MM.1S (cell line): ENCODE data around the gene MALL.
"Not testable (repeated sequence)": the region's sequence is repeated elsewhere in the genome, so short reads cannot be mapped to it uniquely, and the experiment has no call there.

Experiments used
- DNase-seq: peaks from one replicate; pipeline ENCODE4 v3.0.0-alpha.2; 2015
- H2AFZ ChIP-seq: fragments of 300-600 bp; sonication (generic); 2 replicates; pipeline ENCODE4 v1.6.0; 2016; ENCODE audit warnings: antibody characterized with exemption, low read length
- H3F3A ChIP-seq: fragments of 300-600 bp; sonication (generic); 2 replicates; pipeline ENCODE4 v1.6.1; 2016; ENCODE audit warnings: mild to moderate bottlenecking, antibody characterized with exemption, low read length, moderate library complexity, mixed read lengths; ENCODE audit not compliant: insufficient read depth
- H3K27ac ChIP-seq: fragments of 300-600 bp; sonication (generic); 2 replicates; pipeline ENCODE4 v1.5.1; 2016; ENCODE audit warnings: mild to moderate bottlenecking, low read length
- H3K27me3 ChIP-seq: fragments of 300-600 bp; sonication (generic); replicated peaks from 2 replicates; pipeline ENCODE4 v1.6.0; 2016; ENCODE audit warnings: low read length; ENCODE audit not compliant: insufficient read depth
- H3K36me3 ChIP-seq: fragments of 300-600 bp; sonication (generic); replicated peaks from 2 replicates; pipeline ENCODE4 v1.6.1; 2016; ENCODE audit warnings: mild to moderate bottlenecking, low read length, mixed read lengths; ENCODE audit not compliant: insufficient read depth
- H3K4me1 ChIP-seq: fragments of 300-600 bp; sonication (generic); 2 replicates; pipeline ENCODE4 v1.6.1; 2016; ENCODE audit warnings: low read length, mixed read lengths
- H3K4me2 ChIP-seq: fragments of 300-600 bp; sonication (generic); 2 replicates; pipeline ENCODE4 v1.6.0; 2016; ENCODE audit warnings: low read depth, low read length
- H3K4me3 ChIP-seq: fragments of 300-600 bp; sonication (generic); 2 replicates; pipeline ENCODE4 v1.5.1; 2016; ENCODE audit warnings: low read length, mixed read lengths
- H3K79me2 ChIP-seq: fragments of 300-600 bp; sonication (generic); 2 replicates; pipeline ENCODE4 v1.6.1; 2016; ENCODE audit warnings: mixed run types, low read length, mixed read lengths
- H3K9ac ChIP-seq: fragments of 300-600 bp; sonication (generic); 2 replicates; pipeline ENCODE4 v1.6.1; 2016; ENCODE audit warnings: low read length, mixed read lengths
- H3K9me2 ChIP-seq: fragments of 300-600 bp; sonication (generic); replicated peaks from 2 replicates; pipeline ENCODE4 v1.6.1; 2016; ENCODE audit warnings: mild to moderate bottlenecking, low read length, mixed read lengths; ENCODE audit not compliant: insufficient read depth
- H3K9me3 ChIP-seq: fragments of 300-600 bp; sonication (generic); replicated peaks from 2 replicates; pipeline ENCODE4 v1.6.1; 2016; ENCODE audit warnings: mild to moderate bottlenecking, low read length, mixed read lengths; ENCODE audit not compliant: insufficient read depth
- H4K20me1 ChIP-seq: fragments of 300-600 bp; sonication (generic); 2 replicates; pipeline ENCODE4 v1.6.1; 2016; ENCODE audit warnings: mild to moderate bottlenecking, low read length, moderate library complexity, mixed read lengths; ENCODE audit not compliant: insufficient read depth
- CTCF ChIP-seq: fragments of 300-600 bp; sonication (generic); IDR thresholded peaks from 2 replicates; pipeline ENCODE4 v1.5.1; 2016; ENCODE audit warnings: antibody characterized with exemption, low read length, mixed read lengths
- EZH2 ChIP-seq: fragments of 300-600 bp; sonication (generic); optimal IDR thresholded peaks from 2 replicates; pipeline ENCODE3; 2017; ENCODE audit warnings: low read depth, mild to moderate bottlenecking, antibody characterized with exemption, low read length, mixed read lengths
- EZH2phosphoT487 ChIP-seq: fragments of 300-600 bp; sonication (generic); IDR thresholded peaks from 2 replicates; pipeline ENCODE4 v1.6.1; 2018; ENCODE audit warnings: antibody characterized with exemption, low read length

The MALL gene

GRCh38 chr2:110115291-110116032 is at the start of gene MALL:
MALL (minus strand) TSS chr2:110115822; CDS start chr2:110115792, 30 bp downstream.
- H3K4me1 ChIP-seq, result no peaks in the 10 kb centered on the region
- H3K36me3 ChIP-seq, result no peaks in the 10 kb centered on the region
- no peaks in the 10 kb centered on the region for H3K9me3 ChIP-seq
- TF ChIP-seq EZH2phosphoT487, result no peak
- no peaks in the 10 kb centered on the region for H3K27me3 ChIP-seq
- H4K20me1 ChIP-seq, result no peaks in the 10 kb centered on the region
- H3K4me3 ChIP-seq, result no peak within 1 kb of the TSS
- no peak for DNase-seq
- no peak within 1 kb of the TSS for H3K9ac ChIP-seq
- no peak within 1 kb of the TSS for H3K27ac ChIP-seq
- H2AFZ ChIP-seq, result no peak within 1 kb of the TSS
- H3K9me2 ChIP-seq, result no peaks in the 10 kb centered on the region
- no peaks in the 10 kb centered on the region for H3K79me2 ChIP-seq
- no peak within 1 kb of the TSS for H3K4me2 ChIP-seq
- H3F3A ChIP-seq, result no peaks in the 10 kb centered on the region

- Histone ChIP-seq H3K4me3 (no peak overlapping the region), H3F3A (no peaks in the 10 kb centered on the region), H3K4me2 (0 out of 2 replicates have a peak overlapping the region, but pooled peaks have one; percentile 14), H3K36me3 (no peaks in the 10 kb centered on the region), H3K9me3 (no peaks in the 10 kb centered on the region), H3K27me3 (no peaks in the 10 kb centered on the region), H2AFZ (no peak overlapping the region), H3K27ac (no peak overlapping the region), H3K79me2 (no peaks in the 10 kb centered on the region), H3K9ac (no peak overlapping the region), H3K4me1 (no peaks in the 10 kb centered on the region), H4K20me1 (no peaks in the 10 kb centered on the region), H3K9me2 (no peaks in the 10 kb centered on the region)
- peak; percentile 68 for DNase-seq
- TF ChIP-seq EZH2, result no peak
- peak; percentile 76 for TF ChIP-seq CTCF
These were observed 41.7 kb upstream of the MALL start for GRCh38 chr2:110157153-110157793.

- H3K27ac ChIP-seq, H3K4me1 ChIP-seq, H3K9me2 ChIP-seq: not testable (repeated sequence)
These were observed 39.2 kb upstream of the MALL start for GRCh38 chr2:110154828-110155227.

GRCh38 chr2:110154188-110154587 is 38.6 kb upstream of the MALL start:
- not testable (repeated sequence) for H3K9me3 ChIP-seq, H3K36me3 ChIP-seq, H3K4me2 ChIP-seq, H3F3A ChIP-seq, H3K27me3 ChIP-seq, H3K9me2 ChIP-seq, H3K4me1 ChIP-seq, DNase-seq, H3K27ac ChIP-seq, H3K9ac ChIP-seq, H3K4me3 ChIP-seq, H4K20me1 ChIP-seq, H2AFZ ChIP-seq, H3K79me2 ChIP-seq

More at GRCh38 chr2:110154828-110155227, 39.2 kb upstream of the MALL start:
- not testable (repeated sequence) for H2AFZ ChIP-seq, H3F3A ChIP-seq, H3K4me3 ChIP-seq, H3K27me3 ChIP-seq, H4K20me1 ChIP-seq, DNase-seq, H3K9ac ChIP-seq, H3K36me3 ChIP-seq, H3K9me3 ChIP-seq, H3K79me2 ChIP-seq, H3K4me2 ChIP-seq
